Measurements from ENCODE around the gene PALLD. TPM values are rescaled to one million over a fixed set of nuclear protein-coding genes. Genes with fewer than 3 reads are reported as not detected.

The PALLD gene
- total RNA-seq, 4 donors from 2014 or later = 58.5 to 164 (median 84.2) TPM

DNA sequence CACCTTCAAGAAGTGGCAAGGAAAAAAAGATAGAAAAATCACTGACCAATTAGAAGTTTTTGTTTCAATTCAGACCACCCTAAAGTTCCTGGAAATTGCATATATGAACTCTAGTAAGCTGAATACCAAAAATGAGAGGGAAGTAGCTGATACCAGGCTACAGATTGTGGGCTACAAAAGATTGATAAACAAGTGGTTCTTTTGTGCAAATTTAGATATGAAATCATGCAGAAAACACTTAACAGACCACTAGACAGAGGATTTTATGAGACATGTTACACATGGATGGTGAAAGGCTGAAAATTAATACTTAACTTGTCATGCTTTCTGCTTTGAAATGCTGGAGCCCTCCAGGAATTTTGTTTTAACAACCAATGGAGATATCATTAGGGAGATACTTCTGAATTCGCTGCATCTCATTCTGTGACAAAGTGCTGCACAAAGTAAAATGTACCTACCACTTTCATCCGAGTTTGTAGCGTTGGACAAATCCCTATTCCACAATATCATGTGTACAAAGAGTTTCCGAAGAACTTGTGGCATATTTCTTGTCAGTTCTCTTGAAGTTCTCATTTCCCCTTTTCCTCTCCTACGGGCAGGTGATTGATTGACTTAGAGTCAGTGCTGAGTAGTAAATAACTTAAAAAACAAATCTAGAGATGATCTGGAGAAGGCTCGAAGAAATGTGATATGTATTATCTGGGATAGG is 235.0 kb downstream of the PALLD start:
- DNase-seq (ENCODE audit: low spot score) (no peak), ATAC-seq (ENCODE audit: low FRiP score) (no peak)
- TF ChIP-seq, protein P1, sequence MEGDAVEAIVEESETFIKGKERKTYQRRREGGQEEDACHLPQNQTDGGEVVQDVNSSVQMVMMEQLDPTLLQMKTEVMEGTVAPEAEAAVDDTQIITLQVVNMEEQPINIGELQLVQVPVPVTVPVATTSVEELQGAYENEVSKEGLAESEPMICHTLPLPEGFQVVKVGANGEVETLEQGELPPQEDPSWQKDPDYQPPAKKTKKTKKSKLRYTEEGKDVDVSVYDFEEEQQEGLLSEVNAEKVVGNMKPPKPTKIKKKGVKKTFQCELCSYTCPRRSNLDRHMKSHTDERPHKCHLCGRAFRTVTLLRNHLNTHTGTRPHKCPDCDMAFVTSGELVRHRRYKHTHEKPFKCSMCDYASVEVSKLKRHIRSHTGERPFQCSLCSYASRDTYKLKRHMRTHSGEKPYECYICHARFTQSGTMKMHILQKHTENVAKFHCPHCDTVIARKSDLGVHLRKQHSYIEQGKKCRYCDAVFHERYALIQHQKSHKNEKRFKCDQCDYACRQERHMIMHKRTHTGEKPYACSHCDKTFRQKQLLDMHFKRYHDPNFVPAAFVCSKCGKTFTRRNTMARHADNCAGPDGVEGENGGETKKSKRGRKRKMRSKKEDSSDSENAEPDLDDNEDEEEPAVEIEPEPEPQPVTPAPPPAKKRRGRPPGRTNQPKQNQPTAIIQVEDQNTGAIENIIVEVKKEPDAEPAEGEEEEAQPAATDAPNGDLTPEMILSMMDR (IDR thresholded peaks at IDR 0.05) = no peak

DNA sequence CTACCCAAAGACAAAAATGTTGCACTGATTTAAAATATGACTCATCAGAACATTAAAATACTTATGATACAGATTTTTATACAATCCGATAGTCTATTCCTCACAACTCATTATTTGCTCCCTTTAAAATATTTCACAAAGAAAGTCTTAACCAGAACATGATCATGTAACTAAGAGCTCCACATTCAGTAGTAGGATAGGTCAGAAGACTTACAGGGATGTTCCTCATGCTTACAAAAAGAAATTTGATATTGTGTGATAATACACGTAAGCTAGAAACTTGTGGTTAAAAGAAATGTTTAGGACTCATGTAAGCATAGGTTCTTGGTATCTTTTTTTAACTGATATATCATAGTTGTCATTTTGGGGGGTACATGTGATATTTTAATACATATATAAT is 235.9 kb downstream of the PALLD start:
- TF ChIP-seq, protein P1 (IDR thresholded peaks at IDR 0.05) = no peak
- no peak for ATAC-seq (ENCODE audit: low FRiP score)
- no peak for DNase-seq (ENCODE audit: low spot score)

DNA sequence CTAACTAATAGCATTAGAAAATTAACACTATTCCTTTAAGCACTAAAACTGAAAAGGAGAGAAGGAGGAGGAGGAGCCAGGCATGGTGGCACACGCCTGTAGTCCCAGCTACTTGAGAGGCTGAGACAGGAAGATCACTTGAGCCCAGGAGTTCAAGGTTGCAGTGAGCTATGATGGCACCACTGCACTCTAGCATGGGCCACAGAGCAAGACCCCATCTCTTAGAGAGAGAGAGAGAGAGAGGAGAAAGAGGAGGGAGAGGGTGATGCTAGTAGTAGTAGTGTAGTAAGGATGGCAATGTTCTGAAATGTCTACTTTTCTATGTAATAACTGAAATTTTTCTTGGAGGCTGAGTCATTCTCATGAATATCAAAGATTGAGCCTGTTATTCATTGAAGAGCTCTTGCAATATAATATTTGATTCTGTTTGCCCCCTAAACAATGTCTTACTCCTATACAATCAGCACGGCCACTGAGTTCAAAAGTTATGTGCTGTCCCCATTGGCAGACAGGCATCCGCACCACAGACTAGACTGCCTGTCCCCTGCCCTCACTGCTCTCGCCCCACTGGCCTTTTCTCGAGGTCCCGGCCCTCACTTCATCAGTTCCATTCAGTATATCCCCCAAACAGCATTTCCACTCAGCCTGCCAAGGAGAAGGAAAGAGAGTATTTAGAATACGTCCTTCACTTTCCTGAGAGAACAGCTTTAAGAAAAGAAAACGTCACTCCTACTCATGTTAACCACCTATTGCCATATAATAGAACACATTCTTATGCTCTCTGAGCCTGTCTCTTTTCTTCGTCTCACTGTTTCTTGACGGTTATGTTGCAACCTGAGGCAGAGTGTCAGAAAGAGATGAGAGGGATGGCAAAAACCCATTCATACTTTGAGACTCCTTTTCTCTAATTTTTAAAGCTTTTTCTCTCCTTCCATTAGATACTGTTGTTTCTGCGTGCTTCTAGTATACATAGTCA is 238.1 kb downstream of the PALLD start:
- TF ChIP-seq, protein P1 (IDR thresholded peaks at IDR 0.05) = no peak
- DNase-seq (ENCODE audit: low spot score) = no peak
- ATAC-seq (ENCODE audit: low FRiP score) = no peak

DNA sequence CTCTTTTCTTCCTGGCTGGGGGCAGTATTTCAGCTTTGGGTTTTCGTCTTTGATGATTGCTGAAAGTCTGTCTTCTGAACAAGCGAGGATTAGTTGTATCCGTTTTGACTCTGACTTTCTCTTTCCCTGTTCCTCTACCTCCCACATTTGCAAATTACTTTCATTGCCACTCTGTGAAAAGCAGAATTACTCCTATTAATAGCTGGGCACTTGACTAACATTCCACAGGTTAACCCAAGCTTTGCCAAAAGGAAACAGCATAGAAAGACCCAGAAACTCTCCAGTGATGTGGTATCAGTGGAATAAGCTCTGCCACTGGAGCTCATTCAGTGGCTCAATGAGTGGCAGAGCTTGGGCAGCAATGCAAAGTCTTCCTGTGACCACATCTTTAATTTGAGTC is 238.9 kb downstream of the PALLD start:
- no peak for ATAC-seq (ENCODE audit: low FRiP score)
- TF ChIP-seq, protein P1 (IDR thresholded peaks at IDR 0.05) = no peak
- no peak for DNase-seq (ENCODE audit: low spot score)

DNA sequence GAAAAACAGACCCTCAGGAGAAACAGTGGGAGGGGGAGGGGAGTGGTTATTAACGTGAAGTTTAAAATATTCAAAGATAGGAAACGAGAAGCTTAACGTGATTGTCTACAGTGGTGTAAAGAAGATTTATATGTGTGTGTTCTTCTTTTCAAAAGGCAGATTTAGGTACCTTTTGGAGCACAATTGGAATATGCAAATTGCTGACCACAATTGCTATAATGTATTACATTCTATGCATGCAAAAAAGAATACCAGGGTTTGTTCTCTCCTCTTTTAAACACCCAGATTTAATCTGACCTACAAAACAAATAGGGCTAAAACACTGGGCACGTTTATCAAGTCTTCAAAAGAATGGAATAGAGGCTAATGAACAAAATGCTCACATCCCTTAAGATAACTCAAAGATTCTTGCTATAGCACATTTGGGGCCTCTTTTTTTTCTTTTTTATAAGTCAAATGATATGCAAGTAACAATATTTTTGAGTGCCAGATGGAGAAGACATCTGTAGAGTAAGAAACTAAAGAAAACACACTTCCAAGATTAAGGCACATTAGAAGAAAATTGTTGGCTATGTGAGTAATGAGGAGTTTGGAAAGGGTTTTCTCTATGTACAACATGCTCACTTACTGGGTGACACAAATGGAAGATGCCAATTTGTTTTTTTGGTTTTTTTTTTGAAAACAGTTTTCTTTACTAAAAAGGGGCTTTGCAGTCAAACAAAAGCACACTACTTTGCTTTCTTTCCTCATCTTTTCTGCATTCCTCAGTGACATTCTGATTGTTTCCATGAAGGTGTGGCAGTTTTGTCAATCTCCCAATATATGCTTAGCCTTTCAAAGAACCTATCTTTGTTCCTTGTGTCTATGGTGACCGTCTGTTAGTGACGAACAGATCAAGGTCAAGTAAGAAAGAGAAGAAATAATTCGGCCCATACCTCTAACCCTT is 240.3 kb downstream of the PALLD start:
- DNase-seq (ENCODE audit: low spot score) (no peak), ATAC-seq (ENCODE audit: low FRiP score) (no peak)
- TF ChIP-seq, protein P1 (IDR thresholded peaks at IDR 0.05) = no peak

DNA sequence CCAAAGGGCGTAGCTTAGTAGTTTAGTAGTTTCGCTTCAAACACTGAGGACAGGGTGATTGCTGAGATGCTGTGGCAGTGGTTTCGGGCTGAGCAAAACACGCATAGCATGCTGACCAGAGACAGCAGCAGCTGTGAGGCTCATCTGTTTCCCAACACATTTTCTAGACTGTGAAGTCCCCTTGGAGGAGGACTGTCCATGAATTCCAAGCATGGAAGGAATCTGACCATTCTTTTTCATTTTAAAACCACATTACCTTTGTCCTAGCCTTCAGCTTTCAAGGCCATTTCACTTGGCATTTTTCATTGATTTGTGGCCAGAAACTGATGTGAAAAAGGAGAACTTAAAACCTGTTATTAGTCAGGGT is 240.9 kb downstream of the PALLD start:
- no peak for DNase-seq (ENCODE audit: low spot score)
- ATAC-seq (ENCODE audit: low FRiP score) = no peak
- TF ChIP-seq, protein P1 (IDR thresholded peaks at IDR 0.05) = no peak
